ENCODE data around the gene RNF150. TPM values are rescaled to one million over a fixed set of nuclear protein-coding genes. Genes with fewer than 3 reads are reported as not detected.

Gene RNF150
- total RNA-seq, 1 donor from 2014 or later = 14.8 TPM

GRCh38 chr4:140932501-140933045 lies 200.7 kb downstream of the RNF150 start:
- no peak for DNase-seq (ENCODE audit: low spot score)
- peaks cover 32% of the 10 kb centered on the region for H3K4me1 Mint-ChIP-seq (ENCODE audit: low read depth)
- H3K27me3 Mint-ChIP-seq (ENCODE audit: low read depth) = no peaks in the 10 kb centered on the region
- H3K27ac Mint-ChIP-seq (ENCODE audit: unreplicated experiment) = no peak overlapping the region
- no peak for TF ChIP-seq CTCF (IDR thresholded peaks at IDR 0.05)
- no peaks in the 10 kb centered on the region for H3K36me3 Mint-ChIP-seq (ENCODE audit: low read depth)
- no peaks in the 10 kb centered on the region for H3K9me3 Mint-ChIP-seq (ENCODE audit: low read depth)
- H3K4me3 Mint-ChIP-seq (ENCODE audit: unreplicated experiment) = no peak overlapping the region

- no peaks in the 10 kb centered on the region for H3K27me3 Mint-ChIP-seq (ENCODE audit: low read depth)
- H3K36me3 Mint-ChIP-seq (ENCODE audit: low read depth) = no peaks in the 10 kb centered on the region
- no peak for DNase-seq (ENCODE audit: low spot score)
- no peaks in the 10 kb centered on the region for H3K9me3 Mint-ChIP-seq (ENCODE audit: low read depth)
- H3K4me1 Mint-ChIP-seq (ENCODE audit: low read depth) = peaks cover 37% of the 10 kb centered on the region
- H3K4me3 Mint-ChIP-seq (ENCODE audit: unreplicated experiment) = no peak overlapping the region
- TF ChIP-seq CTCF (IDR thresholded peaks at IDR 0.05) = no peak
- H3K27ac Mint-ChIP-seq (ENCODE audit: unreplicated experiment) = no peak overlapping the region
These were observed 201.4 kb downstream of the RNF150 start for GRCh38 chr4:140931911-140932310.

GRCh38 chr4:140930557-140930956 lies 202.7 kb downstream of the RNF150 start:
- Mint-ChIP-seq H3K4me1 (ENCODE audit: low read depth) (peaks cover 47% of the 10 kb centered on the region), H3K27ac (ENCODE audit: unreplicated experiment) (no peak overlapping the region), H3K9me3 (ENCODE audit: low read depth) (no peaks in the 10 kb centered on the region), H3K36me3 (ENCODE audit: low read depth) (no peaks in the 10 kb centered on the region), H3K27me3 (ENCODE audit: low read depth) (no peaks in the 10 kb centered on the region), H3K4me3 (ENCODE audit: unreplicated experiment) (no peak overlapping the region)
- no peak for TF ChIP-seq CTCF (IDR thresholded peaks at IDR 0.05)
- DNase-seq (ENCODE audit: low spot score) = no peak

- Mint-ChIP-seq H3K36me3 (ENCODE audit: low read depth) (no peaks in the 10 kb centered on the region), H3K9me3 (ENCODE audit: low read depth) (no peaks in the 10 kb centered on the region), H3K27me3 (ENCODE audit: low read depth) (no peaks in the 10 kb centered on the region), H3K27ac (ENCODE audit: unreplicated experiment) (no peak overlapping the region), H3K4me1 (ENCODE audit: low read depth) (peaks cover 42% of the 10 kb centered on the region), H3K4me3 (ENCODE audit: unreplicated experiment) (no peak overlapping the region)
- no peak for DNase-seq (ENCODE audit: low spot score)
- no peak for TF ChIP-seq CTCF (IDR thresholded peaks at IDR 0.05)
These were observed 203.3 kb downstream of the RNF150 start for GRCh38 chr4:140930011-140930410.

GRCh38 chr4:140928880-140929279 lies 204.4 kb downstream of the RNF150 start:
- Mint-ChIP-seq H3K4me3 (ENCODE audit: unreplicated experiment) (no peak overlapping the region), H3K36me3 (ENCODE audit: low read depth) (no peaks in the 10 kb centered on the region), H3K27ac (ENCODE audit: unreplicated experiment) (no peak overlapping the region), H3K9me3 (ENCODE audit: low read depth) (no peaks in the 10 kb centered on the region), H3K4me1 (ENCODE audit: low read depth) (peaks cover 37% of the 10 kb centered on the region), H3K27me3 (ENCODE audit: low read depth) (no peaks in the 10 kb centered on the region)
- TF ChIP-seq CTCF (IDR thresholded peaks at IDR 0.05) = no peak
- DNase-seq (ENCODE audit: low spot score) = no peak
